Bronchial epithelial cell (primary cell): ENCODE data around the gene ANKS1B. TPM values are rescaled to one million over a fixed set of nuclear protein-coding genes. Genes with fewer than 3 reads are reported as not detected.
"Not testable (repeated sequence)": the region's sequence is repeated elsewhere in the genome, so short reads cannot be mapped to it uniquely, and the experiment has no call there.

ENCODE experiments used
- DNase-seq: peaks from one replicate; pipeline ENCODE4 v3.0.0-alpha.2; 2010; ENCODE audit warnings: low read depth
- FAIRE-seq: peaks from 2 replicates; lab custom pipeline; 2011; peaks lifted over from hg19 to GRCh38; lab: Jason Lieb, UNC
- H3K27me3 ChIP-seq: 2 replicates; pipeline ENCODE4 v1.5.1; 2011; ENCODE audit warnings: low read length; ENCODE audit not compliant: control insufficient read depth, insufficient read depth
- H3K36me3 ChIP-seq: 2 replicates; pipeline ENCODE4 v1.5.1; 2011; ENCODE audit warnings: low read length; ENCODE audit not compliant: control insufficient read depth, insufficient read depth
- H3K4me3 ChIP-seq: 2 replicates; pipeline ENCODE4 v1.5.1; 2011; ENCODE audit warnings: mild to moderate bottlenecking, low read depth, low read length, control low read depth
- CTCF ChIP-seq: IDR thresholded peaks from 2 replicates; pipeline ENCODE4 v1.5.1; 2011; ENCODE audit warnings: mild to moderate bottlenecking, moderate library complexity, low read length, control low read depth, inconsistent platforms; ENCODE audit not compliant: insufficient read depth, severe bottlenecking
- total RNA-seq: library from RNA; depleted of rRNA; stranded (reverse); fragments of >200 nt; gene quantifications from 2 replicates; pipeline ENCODE4 v1.2.1, GENCODE V29; 2014

Gene ANKS1B
- total RNA-seq, 1 donor from 2014 or later, result 0.26 TPM

DNA sequence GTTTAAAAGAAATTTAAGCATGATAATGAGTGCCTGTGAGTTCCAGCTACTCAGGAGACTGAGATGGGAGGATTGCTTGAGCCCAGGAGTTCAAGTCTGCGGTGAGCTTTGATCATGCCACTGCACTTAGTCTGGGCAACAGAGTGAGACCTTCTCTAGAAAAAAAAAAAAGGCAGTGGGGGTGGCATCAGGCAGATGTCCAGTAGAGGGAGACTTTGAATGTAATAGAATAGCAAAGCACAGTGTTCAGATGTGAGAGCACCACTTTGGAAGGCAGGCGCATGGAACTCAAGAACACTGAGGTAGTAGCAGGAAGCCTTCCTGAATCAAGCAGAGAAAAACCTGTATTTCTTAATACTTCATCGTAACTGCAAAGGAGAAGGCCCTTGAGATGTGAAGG lies 731.7 kb downstream of the ANKS1B start:
- no peak for DNase-seq
- FAIRE-seq, result no peak
- H3K27me3 ChIP-seq, result no peaks in the 10 kb centered on the region
- TF ChIP-seq CTCF, result no peak
- H3K36me3 ChIP-seq, result no peaks in the 10 kb centered on the region
- no peak overlapping the region for H3K4me3 ChIP-seq

- TF ChIP-seq CTCF, result no peak
- no peak for FAIRE-seq
Observed at GRCh38 chr12:99250091-99250490, 734.6 kb downstream of the ANKS1B start.

DNA sequence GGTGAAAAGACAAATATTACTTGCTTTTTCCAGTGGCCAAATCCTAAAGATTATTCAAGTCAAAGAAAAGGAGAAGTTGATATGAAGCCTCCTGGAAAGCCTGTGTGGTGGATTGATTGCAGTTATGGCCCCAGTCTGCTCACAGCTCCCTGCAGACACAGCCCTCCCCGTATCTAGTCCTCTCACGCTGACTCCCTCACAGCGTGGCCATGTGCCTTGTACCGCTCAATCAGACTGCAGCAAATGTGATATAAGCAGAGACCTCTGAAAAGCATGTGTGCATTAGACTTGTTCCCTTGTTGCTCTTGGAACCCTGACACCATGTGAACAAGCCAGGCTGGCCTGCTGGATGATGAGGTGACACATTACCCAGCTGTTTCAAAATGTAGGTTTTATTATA lies 735.2 kb downstream of the ANKS1B start:
- H3K27me3 ChIP-seq, result no peaks in the 10 kb centered on the region

More at GRCh38 chr12:99250091-99250490, 734.6 kb downstream of the ANKS1B start:
- no peaks in the 10 kb centered on the region for H3K27me3 ChIP-seq
- no peaks in the 10 kb centered on the region for H3K36me3 ChIP-seq
- DNase-seq, result no peak
- no peak overlapping the region for H3K4me3 ChIP-seq

GRCh38 chr12:99237907-99238538 lies 746.7 kb downstream of the ANKS1B start:
- FAIRE-seq, result peak; percentile 86
- peak; percentile 8 for DNase-seq
- not testable (repeated sequence) for H3K27me3 ChIP-seq, H3K4me3 ChIP-seq, H3K36me3 ChIP-seq

More for the DNA sequence above, 735.2 kb downstream of the ANKS1B start:
- FAIRE-seq (no peak), DNase-seq (no peak)
- Histone ChIP-seq H3K4me3 (no peak overlapping the region), H3K36me3 (no peaks in the 10 kb centered on the region)
- TF ChIP-seq CTCF, result no peak

DNA sequence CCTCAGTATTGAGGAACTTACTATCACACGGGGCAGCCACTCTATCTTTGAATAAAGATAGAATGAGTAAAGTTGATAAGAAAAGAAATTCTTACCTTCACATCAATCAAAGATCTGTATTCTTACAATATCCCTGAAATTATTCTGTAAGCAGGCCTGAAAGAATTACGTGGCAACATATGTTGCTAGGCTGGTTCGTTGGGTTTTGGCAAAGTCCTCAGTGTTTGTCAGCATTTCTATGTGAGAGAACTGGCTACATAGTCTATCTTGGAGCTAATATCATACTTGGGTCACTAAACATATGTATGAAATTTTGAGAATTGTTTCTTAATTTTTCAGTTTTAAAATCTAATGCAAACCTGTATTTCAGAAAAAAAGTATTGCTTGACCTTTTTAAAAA lies 749.4 kb downstream of the ANKS1B start:
- TF ChIP-seq CTCF, result no peak
- H3K36me3 ChIP-seq, result no peaks in the 10 kb centered on the region
- H3K4me3 ChIP-seq, result no peak overlapping the region
- no peaks in the 10 kb centered on the region for H3K27me3 ChIP-seq
- DNase-seq (no peak), FAIRE-seq (no peak)

GRCh38 chr12:99234702-99235101 lies 750.0 kb downstream of the ANKS1B start:
- H3K4me3 ChIP-seq, result no peak overlapping the region
- H3K36me3 ChIP-seq, result no peaks in the 10 kb centered on the region
- FAIRE-seq (no peak), DNase-seq (no peak)
- H3K27me3 ChIP-seq, result no peaks in the 10 kb centered on the region
- no peak for TF ChIP-seq CTCF
